NCI-H82 treated with DMSO at 0.1 percent for 48 hours (cell line): ENCODE data around the gene RPL39.
"Not testable (repeated sequence)": the region's sequence is repeated elsewhere in the genome, so short reads cannot be mapped to it uniquely, and the experiment has no call there.

Source experiments
- DNase-seq: peaks from one replicate; lab custom pipeline; 2025; ENCODE audit not compliant: unreplicated experiment; lab: John Stamatoyannopoulos, UW

The RPL39 gene

GRCh38 chrX:119763836-119764387 is 27.5 kb downstream of the RPL39 start:
- DNase-seq = no peak

- DNase-seq = no peak
Observed at GRCh38 chrX:119763181-119763580, 28.2 kb downstream of the RPL39 start.

- DNase-seq = no peak
Observed at GRCh38 chrX:119762718-119763117, 28.7 kb downstream of the RPL39 start.

GRCh38 chrX:119760026-119760877 is 31.2 kb downstream of the RPL39 start:
- no peak for DNase-seq

GRCh38 chrX:119759248-119759766 is 32.1 kb downstream of the RPL39 start:
- DNase-seq = no peak

GRCh38 chrX:119758731-119759247 is 32.6 kb downstream of the RPL39 start:
- DNase-seq = no peak

- no peak for DNase-seq
Observed at GRCh38 chrX:119757979-119758730, 33.3 kb downstream of the RPL39 start, which contains the start of gene SOWAHD. SOWAHD (plus strand) TSS chrX:119758588; CDS start chrX:119758668, 80 bp downstream.

GRCh38 chrX:119757646-119757978 is 33.8 kb downstream of the RPL39 start:
- no peak for DNase-seq

- DNase-seq = no peak
Observed at GRCh38 chrX:119756926-119757635, 34.3 kb downstream of the RPL39 start.

- no peak for DNase-seq
Observed at GRCh38 chrX:119755981-119756533, 35.4 kb downstream of the RPL39 start.

GRCh38 chrX:119753639-119754257 is 37.7 kb downstream of the RPL39 start:
- peak; percentile 27 for DNase-seq

GRCh38 chrX:119753001-119753400 is 38.4 kb downstream of the RPL39 start:
- DNase-seq = no peak

GRCh38 chrX:119750751-119751150 is 40.7 kb downstream of the RPL39 start:
- DNase-seq = not testable (repeated sequence)

- not testable (repeated sequence) for DNase-seq
Observed at GRCh38 chrX:119750131-119750530, 41.3 kb downstream of the RPL39 start.

- DNase-seq = no peak
Observed at GRCh38 chrX:119745283-119745848, 46.1 kb downstream of the RPL39 start.

GRCh38 chrX:119738742-119739141 is 52.7 kb downstream of the RPL39 start:
- DNase-seq = no peak
